LoVo (cell line): ENCODE measurements around the gene POLR1G.

ENCODE experiments used
- DNase-seq: peaks from one replicate; pipeline ENCODE4 v3.0.0-alpha.2; 2016; ENCODE audit warnings: low spot score

Gene POLR1G

DNA sequence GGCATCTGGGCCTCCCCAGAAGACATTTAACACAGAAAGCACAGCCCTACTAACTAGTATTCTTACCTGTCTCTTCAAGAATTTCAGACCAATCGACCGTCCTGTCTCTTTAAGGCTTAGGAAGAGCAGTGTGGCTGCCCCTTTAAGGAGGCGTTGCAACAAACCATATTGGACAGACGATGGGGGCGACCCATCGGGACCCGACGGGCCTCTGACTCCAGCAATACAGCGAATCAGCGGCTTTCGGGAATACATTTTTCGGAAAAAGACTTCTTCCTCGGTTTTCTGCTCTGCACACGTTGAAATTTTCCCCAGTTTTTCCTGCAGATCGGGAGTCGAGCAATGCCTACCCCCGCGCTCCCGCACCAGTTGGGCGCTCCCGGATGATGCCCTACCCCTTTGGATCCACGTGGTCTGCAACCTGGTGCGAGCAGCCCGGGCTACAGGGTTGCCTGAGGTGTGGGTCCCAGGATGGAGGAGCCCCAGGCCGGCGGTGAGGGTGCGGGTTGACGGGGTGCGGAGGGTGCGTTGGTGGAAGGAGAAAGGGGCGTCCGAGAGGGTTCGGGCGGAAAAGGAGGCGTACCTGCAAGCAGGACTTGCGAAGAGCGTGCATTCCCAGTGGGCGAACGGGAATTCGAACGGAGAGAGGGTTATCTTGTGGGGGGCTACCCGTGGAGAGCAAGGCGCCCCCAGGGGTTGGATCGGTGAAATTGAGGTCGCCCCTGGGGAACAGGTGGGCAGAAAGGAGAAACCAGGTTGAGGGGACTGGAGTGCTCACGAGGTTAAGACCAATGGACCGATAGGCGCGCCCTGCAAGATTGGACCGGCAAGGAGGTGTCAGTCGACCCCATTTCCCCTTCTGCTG, at the start of gene POLR1G:
TSS of gene POLR1G (plus strand) at position 419 of the 865 bp plus-strand sequence. CDS start at position 472, 53 bp downstream.
- peak; percentile 85 for DNase-seq

GRCh38 chr19:45356760-45357444, 49.5 kb upstream of the POLR1G start:
- no peak for DNase-seq

GRCh38 chr19:45357445-45357783, 49.0 kb upstream of the POLR1G start:
- no peak for DNase-seq

- DNase-seq = no peak
These were observed 48.1 kb upstream of the POLR1G start for GRCh38 chr19:45358213-45358792.

GRCh38 chr19:45361608-45362007, 44.8 kb upstream of the POLR1G start:
- DNase-seq = no peak

DNA sequence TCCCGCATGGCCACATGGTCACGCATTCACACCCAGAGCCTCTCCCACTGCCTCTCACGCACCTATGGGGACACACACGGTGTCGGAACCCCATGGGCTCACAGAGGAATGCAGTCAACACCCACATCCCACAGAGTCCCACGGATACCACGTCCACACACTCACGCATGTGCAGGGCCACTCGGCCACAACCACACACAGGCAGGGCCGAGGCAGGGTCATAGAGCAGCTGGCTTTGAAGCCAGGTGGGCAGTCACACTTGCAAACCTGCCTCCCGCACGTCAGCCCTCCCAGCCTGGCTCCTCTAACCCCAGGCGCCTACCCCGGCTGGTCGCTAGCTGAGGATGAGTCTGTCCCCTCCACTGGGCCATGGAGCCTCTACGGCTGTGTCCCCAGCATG, 44.2 kb upstream of the POLR1G start:
- no peak for DNase-seq

GRCh38 chr19:45363861-45364459, 42.5 kb upstream of the POLR1G start:
- DNase-seq = no peak

DNA sequence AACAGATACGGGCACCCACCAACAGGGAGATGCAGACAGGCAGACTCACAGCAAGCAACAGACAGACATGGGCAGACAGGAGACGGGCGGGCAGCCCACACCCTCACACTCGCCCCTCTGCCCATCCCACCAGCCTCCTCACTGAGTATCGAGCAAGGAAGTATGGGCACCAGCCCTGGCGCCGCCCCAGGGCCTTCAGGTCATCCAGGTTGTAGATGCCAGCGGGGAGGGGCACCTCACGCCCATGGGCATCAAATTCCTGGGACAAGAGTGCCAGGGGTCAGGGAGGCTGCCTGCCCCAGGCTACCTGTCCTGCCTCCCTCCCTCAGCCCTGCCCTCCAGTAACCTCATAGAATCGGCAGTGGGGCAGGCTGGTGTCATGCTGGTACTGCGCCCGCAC, 41.7 kb upstream of the POLR1G start:
- DNase-seq = no peak

GRCh38 chr19:45368127-45368526, 38.3 kb upstream of the POLR1G start:
- no peak for DNase-seq

DNA sequence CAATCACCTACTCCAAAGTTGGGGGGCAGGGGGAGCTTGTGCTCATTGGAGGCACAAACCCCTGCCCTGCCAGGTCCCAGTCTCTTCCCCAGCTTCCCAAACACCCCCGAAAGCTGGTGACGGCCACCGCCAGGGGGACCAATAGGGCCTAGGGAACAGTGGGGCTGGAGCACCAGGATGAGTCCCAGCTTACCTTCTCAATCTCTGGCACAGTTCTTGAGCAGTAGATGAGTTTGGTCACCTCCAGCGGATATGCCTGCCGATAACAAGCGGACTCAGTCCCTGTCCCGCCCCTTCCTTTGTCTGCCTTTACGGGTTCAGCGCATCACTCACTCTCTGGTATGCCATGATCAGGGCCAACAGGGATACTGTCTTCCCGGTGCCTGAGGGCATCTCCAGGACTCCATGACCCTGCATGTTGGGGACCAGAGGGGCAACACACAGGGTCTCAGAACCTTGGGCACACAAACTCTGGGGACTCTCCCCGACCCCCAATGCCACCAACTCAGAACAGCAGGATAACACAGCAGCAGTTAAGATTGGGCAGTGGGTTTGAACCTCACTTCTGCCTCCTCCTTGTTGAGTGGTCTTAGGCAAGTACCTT, 37.6 kb upstream of the POLR1G start:
- DNase-seq = no peak

DNA sequence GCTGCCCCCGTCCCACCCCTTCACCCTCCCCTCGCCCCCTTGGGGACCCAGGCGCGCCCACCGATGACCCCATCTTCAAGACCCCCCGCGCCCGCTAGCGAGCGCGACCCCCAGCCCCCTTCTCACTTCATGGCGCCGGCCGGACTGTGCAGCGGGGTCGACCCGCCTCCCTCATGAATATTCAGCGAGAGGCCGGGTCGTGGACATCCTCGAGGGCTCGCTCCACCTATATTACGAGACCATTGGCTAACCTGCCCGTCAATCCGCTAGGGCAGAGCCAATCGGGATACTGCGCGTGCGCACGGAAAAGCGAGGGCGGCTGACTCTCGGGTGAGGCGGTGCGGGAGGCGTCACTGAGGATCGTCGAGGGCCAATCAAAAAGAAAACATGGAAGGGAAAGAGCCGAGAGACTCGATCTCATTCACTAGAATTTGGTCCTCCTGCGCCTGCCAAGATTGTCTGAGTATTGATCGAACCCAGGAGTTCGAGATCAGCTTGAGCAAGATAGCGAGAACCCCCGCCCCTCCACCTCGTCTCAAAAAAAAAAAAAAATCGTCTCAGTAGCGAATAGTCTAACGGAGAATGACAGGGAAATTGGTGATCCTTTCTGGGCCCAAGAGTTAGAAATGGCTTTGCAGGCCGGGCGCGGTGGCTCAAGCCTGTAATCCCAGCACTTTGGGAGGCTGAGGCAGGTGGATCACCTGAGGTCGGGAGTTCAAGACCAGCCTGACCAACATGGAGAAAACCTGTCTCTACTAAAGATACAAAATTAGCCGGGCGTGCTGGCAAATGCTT, 35.8 kb upstream of the POLR1G start, which contains the start of gene ERCC2:
TSS of gene ERCC2 (minus strand) at position 164 of the 795 bp plus-strand sequence. CDS start at position 131, 33 bp downstream.
- peak; percentile 98 for DNase-seq

- peak; percentile 71 for DNase-seq
These were observed 30.3 kb upstream of the POLR1G start for GRCh38 chr19:45376045-45376724.

DNA sequence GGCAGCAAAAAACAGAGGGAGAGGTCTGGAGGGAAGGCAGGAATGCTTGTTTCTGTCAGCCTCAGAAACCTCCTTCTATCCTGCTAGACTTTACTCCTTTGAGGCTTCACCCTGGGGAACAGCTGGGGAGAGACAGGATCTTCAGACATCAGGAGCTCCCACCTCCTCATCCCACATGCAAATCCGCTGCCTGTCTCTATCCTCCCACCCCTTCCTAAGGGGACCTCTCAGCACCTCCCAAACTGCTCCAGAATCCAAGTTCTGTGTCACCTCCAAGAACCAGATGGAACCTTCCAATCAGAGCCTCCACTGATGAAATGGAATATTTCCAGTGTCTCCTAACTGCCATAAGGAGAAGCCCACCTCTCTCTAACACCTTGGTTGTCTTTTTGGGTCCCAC, 26.3 kb upstream of the POLR1G start:
- no peak for DNase-seq

DNA sequence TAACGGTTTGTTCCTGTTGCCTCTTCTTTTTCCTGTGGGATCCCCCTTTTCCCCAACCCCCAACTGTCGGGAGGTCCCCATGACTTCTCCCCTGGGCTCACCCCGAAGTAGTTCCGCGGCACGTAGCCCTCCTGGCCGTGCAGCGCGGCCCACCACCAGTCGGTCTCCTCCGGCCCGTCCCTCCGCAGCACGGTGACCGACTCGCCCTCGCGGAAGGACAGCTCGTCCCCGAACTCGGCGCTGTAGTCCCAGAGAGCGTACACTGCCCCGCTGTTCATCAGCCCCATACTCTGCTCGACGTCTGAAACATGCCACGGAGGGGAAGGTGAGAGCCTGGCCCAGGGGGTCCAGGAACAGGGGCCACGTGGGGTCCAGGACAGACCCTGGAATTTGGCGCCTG, 24.0 kb upstream of the POLR1G start:
- DNase-seq = no peak

- no peak for DNase-seq
These were observed 20.8 kb upstream of the POLR1G start for GRCh38 chr19:45385392-45386221.

- DNase-seq = no peak
These were observed 15.1 kb upstream of the POLR1G start for GRCh38 chr19:45391346-45391745.

- DNase-seq = no peak
These were observed 14.4 kb upstream of the POLR1G start for GRCh38 chr19:45391871-45392665.

- no peak for DNase-seq
These were observed 10.4 kb upstream of the POLR1G start for GRCh38 chr19:45395821-45396617.
